H1 (cell line): ENCODE data around the gene FOXP4. TPM values are rescaled to one million over a fixed set of nuclear protein-coding genes. Genes with fewer than 3 reads are reported as not detected.

Source experiments
- CTCF ChIA-PET: fragments of 300-600 bp; sonication (Branson Sonifier 250); formaldehyde crosslinking; loops from one replicate; lab custom pipeline; 2021; ENCODE audit not compliant: partially characterized antibody; lab: Charles Lee
- POLR2A ChIA-PET: fragments of 300-600 bp; sonication (Branson Sonifier 250); formaldehyde crosslinking; loops from one replicate; lab custom pipeline; 2021; ENCODE audit warnings: inconsistent platforms; ENCODE audit not compliant: partially characterized antibody; lab: Charles Lee
- DNase-seq, 2 experiments: peaks; one replicate each; pipeline versions ENCODE4 v3.0.0 to v3.0.0-alpha.2; 2010 to 2022; ENCODE audit warnings: low spot score in 2 of 2, low read depth in 1 of 2, mixed read lengths in 1 of 2
- FAIRE-seq: peaks from 2 replicates; lab custom pipeline; 2011; peaks lifted over from hg19 to GRCh38; lab: Jason Lieb, UNC
- H2AFZ ChIP-seq: 2 replicates; pipeline ENCODE4 v1.8.1; 2012; ENCODE audit warnings: low read length, inconsistent platforms
- H2AK5ac ChIP-seq: 2 replicates; pipeline ENCODE4 v1.6.1; 2013; ENCODE audit warnings: low read depth, low read length
- H2BK120ac ChIP-seq: replicated peaks from 2 replicates; pipeline ENCODE3; 2013; ENCODE audit warnings: low read depth, low read length, inconsistent platforms
- H2BK12ac ChIP-seq: 2 replicates; pipeline ENCODE4 v1.6.1; 2013; ENCODE audit warnings: low read depth, low read length
- H2BK15ac ChIP-seq: 2 replicates; pipeline ENCODE4 v1.6.1; 2013; ENCODE audit warnings: low read length
- H2BK20ac ChIP-seq: 2 replicates; pipeline ENCODE4 v1.6.1; 2013; ENCODE audit warnings: low read length
- H2BK5ac ChIP-seq: 2 replicates; pipeline ENCODE4 v1.6.1; 2013; ENCODE audit warnings: low read depth, low read length
- H3K14ac ChIP-seq: 2 replicates; pipeline ENCODE4 v1.6.1; 2013; ENCODE audit warnings: inconsistent platforms; ENCODE audit not compliant: insufficient read length
- H3K18ac ChIP-seq: 2 replicates; pipeline ENCODE4 v1.6.1; 2013; ENCODE audit warnings: low read length; ENCODE audit errors: extremely low read depth
- H3K23ac ChIP-seq: 2 replicates; pipeline ENCODE4 v1.6.1; 2013; ENCODE audit warnings: inconsistent platforms; ENCODE audit not compliant: insufficient read length
- H3K23me2 ChIP-seq: 2 replicates; pipeline ENCODE4 v1.6.1; 2013; ENCODE audit warnings: low read depth, low read length
- H3K27ac ChIP-seq: 2 replicates; pipeline ENCODE4 v1.6.1; 2011; ENCODE audit warnings: low read depth, low read length, inconsistent platforms
- H3K27me3 ChIP-seq, 4 experiments: replicated peaks in 1 of 4; 1 replicate in 1 of 4; 2 replicates in 3 of 4; pipeline versions ENCODE4 v1.6.1 to v1.8.1; 2011 to 2013; ENCODE audit warnings: low read length in 3 of 4, mild to moderate bottlenecking in 3 of 4, inconsistent platforms in 2 of 4, mixed read lengths in 2 of 4, moderate library complexity in 1 of 4; ENCODE audit not compliant: control insufficient read depth in 3 of 4, insufficient read depth in 3 of 4; ENCODE audit errors: extremely low read depth in 1 of 4
- H3K36me3 ChIP-seq, 4 experiments: 2 replicates each; pipeline versions ENCODE4 v1.6.1 to v1.8.1; 2011 to 2013; ENCODE audit warnings: mild to moderate bottlenecking in 4 of 4, low read length in 3 of 4, moderate library complexity in 2 of 4, control low read depth in 1 of 4, inconsistent platforms in 1 of 4; ENCODE audit not compliant: insufficient read depth in 4 of 4, control insufficient read depth in 2 of 4
- H3K4ac ChIP-seq: replicated peaks from 2 replicates; pipeline ENCODE3; 2013; ENCODE audit warnings: low read length, low read depth, mixed read lengths, inconsistent platforms; ENCODE audit not compliant: insufficient read length
- H3K4me1 ChIP-seq, 4 experiments: replicated peaks in 1 of 4; 1 replicate in 1 of 4; 2 replicates in 3 of 4; pipeline versions ENCODE4 v1.6.1 to v1.8.1; 2011 to 2013; ENCODE audit warnings: low read length in 3 of 4, inconsistent platforms in 2 of 4, mixed read lengths in 1 of 4; ENCODE audit not compliant: insufficient read depth in 4 of 4, control insufficient read depth in 3 of 4
- H3K4me2 ChIP-seq, 2 experiments: 2 replicates each; pipeline versions ENCODE4 v1.6.1 to v1.8.1; 2011 to 2013; ENCODE audit warnings: low read depth in 2 of 2, low read length in 2 of 2, control low read depth in 1 of 2, inconsistent platforms in 1 of 2, mild to moderate bottlenecking in 1 of 2; ENCODE audit not compliant: insufficient read depth in 1 of 2
- H3K4me3 ChIP-seq, 4 experiments: fragments of 200-600, 300-600 bp in 1 of 4; sonication (generic), shearing (Covaris generic), sonication (Bioruptor Twin) in 1 of 4; 2 replicates each; pipeline versions ENCODE4 v1.5.1 to v1.8.1; 2011 to 2016; ENCODE audit warnings: low read length in 4 of 4, low read depth in 3 of 4, control low read depth in 2 of 4, inconsistent platforms in 2 of 4, mild to moderate bottlenecking in 2 of 4, mixed read lengths in 1 of 4, moderate library complexity in 1 of 4; ENCODE audit not compliant: insufficient read depth in 2 of 4; ENCODE audit errors: extremely low read depth in 1 of 4
- H3K56ac ChIP-seq: replicated peaks from 2 replicates; pipeline ENCODE3; 2013; ENCODE audit warnings: low read depth, mild to moderate bottlenecking, mixed read lengths, low read length, inconsistent platforms; ENCODE audit not compliant: insufficient read length
- H3K79me1 ChIP-seq: 2 replicates; pipeline ENCODE4 v1.6.1; 2013; ENCODE audit warnings: low read depth, low read length, control low read depth
- H3K79me2 ChIP-seq, 2 experiments: 2 replicates each; pipeline versions ENCODE4 v1.6.1 to v1.8.1; 2012 to 2013; ENCODE audit warnings: low read length in 2 of 2, mild to moderate bottlenecking in 2 of 2, inconsistent platforms in 1 of 2; ENCODE audit not compliant: insufficient read depth in 2 of 2, control insufficient read depth in 1 of 2
- H3K9ac ChIP-seq, 4 experiments: replicated peaks in 1 of 4; 1 replicate in 1 of 4; 2 replicates in 3 of 4; pipeline versions ENCODE4 v1.6.1 to v1.8.1; 2011 to 2013; ENCODE audit warnings: low read depth in 3 of 4, low read length in 3 of 4, control low read depth in 2 of 4, mild to moderate bottlenecking in 2 of 4, moderate library complexity in 2 of 4, inconsistent platforms in 1 of 4; ENCODE audit errors: extremely low read depth in 1 of 4
- H3K9me3 ChIP-seq, 2 experiments: 2 replicates each; pipeline versions ENCODE4 v1.6.1 to v1.8.1; 2012 to 2013; ENCODE audit warnings: mild to moderate bottlenecking in 2 of 2, moderate library complexity in 2 of 2, control low read depth in 1 of 2, inconsistent platforms in 1 of 2, low read depth in 1 of 2, low read length in 1 of 2, mixed read lengths in 1 of 2; ENCODE audit not compliant: insufficient read depth in 2 of 2
- H4K20me1 ChIP-seq, 2 experiments: replicated peaks in 1 of 2; 2 replicates each; pipeline versions ENCODE3 to v1.8.1; 2011 to 2013; ENCODE audit warnings: inconsistent platforms in 2 of 2, low read length in 2 of 2, mild to moderate bottlenecking in 1 of 2; ENCODE audit not compliant: insufficient read depth in 2 of 2, control insufficient read depth in 1 of 2
- H4K5ac ChIP-seq: 2 replicates; pipeline ENCODE4 v1.6.1; 2013; ENCODE audit warnings: low read length, low read depth, mixed read lengths, inconsistent platforms; ENCODE audit not compliant: insufficient read length
- H4K8ac ChIP-seq: 2 replicates; pipeline ENCODE4 v1.8.0; 2013; ENCODE audit warnings: mild to moderate bottlenecking, moderate library complexity, low read length, inconsistent platforms; ENCODE audit not compliant: insufficient read depth; ENCODE audit errors: extremely low read depth
- H4K91ac ChIP-seq: replicated peaks from 2 replicates; pipeline ENCODE3; 2013; ENCODE audit warnings: low read length, mixed read lengths, inconsistent platforms; ENCODE audit not compliant: insufficient read length
- ASH2L ChIP-seq: fragments of 200-600, 300-600 bp; sonication (generic); IDR thresholded peaks from one replicate; pipeline ENCODE4 v1.7.1; 2017; ENCODE audit warnings: low read length
- CTBP2 ChIP-seq: IDR thresholded peaks from 2 replicates; pipeline ENCODE4 v1.7.0; 2011; ENCODE audit warnings: borderline replicate concordance, mild to moderate bottlenecking, moderate library complexity, mixed read lengths, low read length; ENCODE audit not compliant: insufficient read depth, insufficient read length
- SIRT6 ChIP-seq: IDR thresholded peaks from one replicate; pipeline ENCODE4 v1.7.1; 2012; ENCODE audit warnings: low read length, inconsistent platforms
- WGBS, 2 experiments: shearing (Covaris generic) in 1 of 2; methylation state at CpG; one replicate each; pipeline versions ENCODE4 v1.1.6 to v1.1.7; 2013 to 2015; ENCODE audit warnings: low lambda C conversion rate in 2 of 2, mixed read lengths in 2 of 2, inconsistent platforms in 1 of 2, low coverage in 1 of 2, missing lambda C conversion rate in 1 of 2; ENCODE audit not compliant: insufficient replicate concordance in 2 of 2, insufficient coverage in 1 of 2, insufficient read length in 1 of 2; ENCODE audit errors: extremely low coverage in 1 of 2, missing lambda C conversion rate in 1 of 2; 5-methylcytosine and 5-hydroxymethylcytosine counted together
- polyA plus RNA-seq, 7 experiments: library from polyadenylated mRNA; depleted of rRNA in 3 of 7; stranded (reverse) in 5 of 7; unstranded in 2 of 7; fragments of >200 nt in 5 of 7; fragments of 200-250 nt in 2 of 7; gene quantifications; 1 replicate in 5 of 7; 2 replicates in 1 of 7; 4 replicates in 1 of 7; pipeline versions ENCODE4 v1.2.1 to v1.2.3, GENCODE V29; 2011 to 2013; ENCODE audit warnings: missing spikeins in 2 of 7, mixed read lengths in 2 of 7
- total RNA-seq: library from RNA; stranded (reverse); fragmentation: NEBNext Ultra II Directional; extraction: Animal tissue kit (Norgen Biotek cat#: 25700); gene quantifications from 2 replicates; pipeline ENCODE4 v1.2.1, GENCODE V29; 2021

The FOXP4 gene
- total and polyA plus RNA-seq, 2 of the 8 experiments (the other 6 are each of a cell fraction or from before 2014, with no cell fraction given): 4.8 to 13.3 TPM

- no peak overlapping the region for H3K18ac ChIP-seq
- H2BK12ac ChIP-seq: no peak overlapping the region
- no peak overlapping the region for H2BK120ac ChIP-seq
- H4K91ac ChIP-seq: no peak overlapping the region
- no peak overlapping the region for H2AK5ac ChIP-seq
- H3K9ac ChIP-seq: no peak overlapping the region
- no peak overlapping the region for H2BK20ac ChIP-seq
- no peaks in the 10 kb centered on the region for H3K9me3 ChIP-seq
- no peak overlapping the region for H2BK5ac ChIP-seq
- no peak overlapping the region for H2AFZ ChIP-seq
- POLR2A ChIA-PET: no interaction called here
- DNase-seq (no peak), FAIRE-seq (no peak)
- no peaks in the 10 kb centered on the region for H3K23me2 ChIP-seq
- TF ChIP-seq ASH2L (no peak), CTBP2 (no peak), SIRT6 (no peak)
- no peaks in the 10 kb centered on the region for H3K79me1 ChIP-seq
- H3K14ac ChIP-seq: no peak overlapping the region
- H3K36me3 ChIP-seq: no peaks in the 10 kb centered on the region
- no peak overlapping the region for H3K23ac ChIP-seq
- no peak overlapping the region for H3K4me2 ChIP-seq
- no peak overlapping the region for H4K5ac ChIP-seq
- H3K79me2 ChIP-seq: no peaks in the 10 kb centered on the region
- H3K4me1 ChIP-seq: peaks cover 0 to 9% (median under 1%) of the 10 kb centered on the region in 4 experiments; a peak in 3 of 7 replicates
- WGBS, 2 experiments: 78% methylated on average over 3 of the region's 3 CpGs; no CpG with 5 or more reads in 1 of the 2 experiments
- H3K27me3 ChIP-seq: peaks cover 0 to 7% (median 0%) of the 10 kb centered on the region in 4 experiments; a peak in 3 of 7 replicates
- H3K4ac ChIP-seq: no peak overlapping the region
- H3K56ac ChIP-seq: no peak overlapping the region
- no peak overlapping the region for H3K27ac ChIP-seq
- H2BK15ac ChIP-seq: no peak overlapping the region
- CTCF ChIA-PET: interaction anchor here (1.0 kb wide), 1 partner anchor 70 kb away, joined by 3 read pairs; no protein-coding TSS in a partner anchor
- no peaks in the 10 kb centered on the region for H4K20me1 ChIP-seq
- no peak overlapping the region for H3K4me3 ChIP-seq
- no peak overlapping the region for H4K8ac ChIP-seq
Observed at GRCh38 chr6:41519305-41519744, 26.9 kb upstream of the FOXP4 start.
